Glutamatergic neuron (in vitro differentiated cells): Measurements from ENCODE around the gene STK25. TPM values are rescaled to one million over a fixed set of nuclear protein-coding genes. Genes with fewer than 3 reads are reported as not detected.

Experiments
- DNase-seq: peaks from one replicate; pipeline ENCODE4 v3.0.0; 2022
- H3K27ac Mint-ChIP-seq: one replicate; pipeline ENCODE4 v1.8.0; 2020; ENCODE audit warnings: mild to moderate bottlenecking, mixed read lengths, inconsistent platforms; ENCODE audit not compliant: unreplicated experiment
- H3K27me3 Mint-ChIP-seq: one replicate; pipeline ENCODE4 v1.8.0; 2020; ENCODE audit warnings: mild to moderate bottlenecking, moderate library complexity, mixed read lengths, inconsistent platforms; ENCODE audit not compliant: unreplicated experiment
- H3K36me3 Mint-ChIP-seq: one replicate; pipeline ENCODE4 v1.8.0; 2020; ENCODE audit warnings: mild to moderate bottlenecking, mixed read lengths, inconsistent platforms; ENCODE audit not compliant: unreplicated experiment
- H3K4me1 Mint-ChIP-seq: one replicate; pipeline ENCODE4 v1.8.0; 2020; ENCODE audit warnings: mild to moderate bottlenecking, low read depth, mixed read lengths, inconsistent platforms; ENCODE audit not compliant: unreplicated experiment
- H3K4me3 Mint-ChIP-seq: one replicate; pipeline ENCODE4 v1.8.0; 2020; ENCODE audit warnings: mild to moderate bottlenecking, mixed read lengths, inconsistent platforms; ENCODE audit not compliant: unreplicated experiment
- H3K9me3 Mint-ChIP-seq: one replicate; pipeline ENCODE4 v1.8.0; 2020; ENCODE audit warnings: mild to moderate bottlenecking, moderate library complexity, mixed read lengths, inconsistent platforms; ENCODE audit not compliant: unreplicated experiment
- CTCF ChIP-seq: fragments of 200-600 bp; sonication (generic); IDR thresholded peaks from one replicate; pipeline ENCODE4 v1.5.0; 2021; ENCODE audit not compliant: partially characterized antibody, unreplicated experiment
- total RNA-seq: library from RNA; stranded (reverse); fragmentation: NEBNext Ultra II Directional; extraction: Animal tissue kit (Norgen Biotek cat#: 25700); gene quantifications from one replicate; pipeline ENCODE4 v1.2.1, GENCODE V29; 2021; ENCODE audit not compliant: unreplicated experiment

The STK25 gene
- total RNA-seq, 1 donor from 2014 or later: 347 TPM

GRCh38 chr2:241534293-241534692, 25.9 kb upstream of the STK25 start:
- peaks cover 4% of the 10 kb centered on the region for H3K27me3 Mint-ChIP-seq
- H3K27ac Mint-ChIP-seq: no peak overlapping the region
- H3K4me3 Mint-ChIP-seq: no peak overlapping the region
- H3K9me3 Mint-ChIP-seq: peaks cover 3% of the 10 kb centered on the region
- no peaks in the 10 kb centered on the region for H3K36me3 Mint-ChIP-seq
- DNase-seq: no peak
- TF ChIP-seq CTCF: no peak
- H3K4me1 Mint-ChIP-seq: no peaks in the 10 kb centered on the region

GRCh38 chr2:241532733-241533601, 24.6 kb upstream of the STK25 start:
- Mint-ChIP-seq H3K9me3 (no peaks in the 10 kb centered on the region), H3K4me3 (no peak overlapping the region), H3K4me1 (no peaks in the 10 kb centered on the region), H3K27ac (no peak overlapping the region), H3K27me3 (peaks cover 4% of the 10 kb centered on the region), H3K36me3 (no peaks in the 10 kb centered on the region)
- no peak for TF ChIP-seq CTCF
- no peak for DNase-seq

GRCh38 chr2:241532168-241532567, 23.8 kb upstream of the STK25 start:
- H3K27me3 Mint-ChIP-seq: peaks cover 4% of the 10 kb centered on the region
- H3K36me3 Mint-ChIP-seq: no peaks in the 10 kb centered on the region
- H3K4me1 Mint-ChIP-seq: no peaks in the 10 kb centered on the region
- no peak overlapping the region for H3K27ac Mint-ChIP-seq
- no peak overlapping the region for H3K4me3 Mint-ChIP-seq
- no peaks in the 10 kb centered on the region for H3K9me3 Mint-ChIP-seq
- no peak for DNase-seq
- no peak for TF ChIP-seq CTCF

- no peak overlapping the region for H3K27ac Mint-ChIP-seq
- no peak for DNase-seq
- H3K36me3 Mint-ChIP-seq: peaks cover 4% of the 10 kb centered on the region
Measured at GRCh38 chr2:241531161-241531722, 22.9 kb upstream of the STK25 start.

More at GRCh38 chr2:241531161-241531722, 22.9 kb upstream of the STK25 start:
- H3K9me3 Mint-ChIP-seq: no peaks in the 10 kb centered on the region
- H3K4me1 Mint-ChIP-seq: no peaks in the 10 kb centered on the region
- H3K4me3 Mint-ChIP-seq: no peak overlapping the region
- TF ChIP-seq CTCF: no peak
- H3K27me3 Mint-ChIP-seq: peaks cover 4% of the 10 kb centered on the region
